Breast epithelium (tissue), 3 donors: ENCODE measurements around the gene RBMS2.
"Not testable (repeated sequence)": the region's sequence is repeated elsewhere in the genome, so short reads cannot be mapped to it uniquely, and the experiment has no call there.

Experiments used
- CTCF ChIP-seq, 3 donors: fragments of 450-650 bp; IDR thresholded peaks; one replicate each; pipeline ENCODE4 v1.5.1; 2016 to 2017; ENCODE audit warnings: antibody characterized with exemption in 3 of 3, mild to moderate bottlenecking in 3 of 3, moderate library complexity in 3 of 3
- POLR2AphosphoS5 ChIP-seq, 3 donors: sonication (generic); formaldehyde crosslinking; IDR thresholded peaks; one replicate each; pipeline ENCODE4 v1.6.1; 2017; ENCODE audit warnings: antibody characterized with exemption in 3 of 3

DNA sequence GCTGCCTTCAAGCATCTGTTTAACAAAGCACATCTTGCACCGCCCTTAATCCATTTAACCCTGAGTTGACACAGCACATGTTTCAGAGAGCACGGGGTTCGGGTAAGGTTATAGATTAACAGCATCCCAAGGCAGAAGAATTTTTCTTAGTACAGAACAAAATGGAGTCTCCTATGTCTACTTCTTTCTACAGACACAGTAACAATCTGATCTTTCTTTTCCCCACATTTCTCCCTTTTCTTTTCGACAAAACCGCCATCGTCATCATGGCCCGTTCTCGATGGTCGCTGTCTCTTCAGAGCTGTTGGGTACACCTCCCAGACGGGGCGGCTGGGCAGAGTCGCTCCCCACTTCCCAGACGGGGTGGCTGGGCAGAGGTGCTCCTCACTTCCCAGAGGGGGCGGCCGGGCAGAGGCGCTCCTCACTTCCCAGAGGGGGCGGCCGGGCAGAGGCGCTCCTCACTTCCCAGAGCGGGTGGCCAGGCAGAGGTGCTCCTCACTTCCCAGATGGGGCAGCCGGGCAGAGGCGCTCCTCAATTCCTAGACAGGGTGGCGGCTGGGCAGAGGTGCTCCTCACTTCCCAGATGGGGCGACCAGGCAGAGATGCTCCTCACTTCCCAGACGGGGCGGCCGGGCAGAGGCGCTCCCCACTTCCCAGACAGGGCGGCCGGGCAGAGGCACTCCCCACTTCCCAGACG, 28.1 kb upstream of the RBMS2 start:
- TF ChIP-seq CTCF, POLR2AphosphoS5 (IDR thresholded peaks at IDR 0.05): not testable (repeated sequence)
